Keratinocyte (primary cell): ENCODE measurements around the gene SH3PXD2B.

Source experiments
- CTCF ChIP-seq, 3 experiments: IDR thresholded peaks in 1 of 3; conservative IDR thresholded peaks in 1 of 3; optimal IDR thresholded peaks in 1 of 3; 2 replicates in 2 of 3; 3 replicates in 1 of 3; pipeline versions ENCODE3 to v1.5.1; 2011; ENCODE audit warnings: low read length in 3 of 3, mild to moderate bottlenecking in 3 of 3, moderate library complexity in 2 of 3, control low read depth in 1 of 3, inconsistent platforms in 1 of 3; ENCODE audit not compliant: insufficient read depth in 2 of 3; ENCODE audit errors: extremely low read depth in 1 of 3
- EZH2 ChIP-seq: IDR thresholded peaks from one replicate; pipeline ENCODE4 v1.6.1; 2012; ENCODE audit warnings: inconsistent platforms, mild to moderate bottlenecking, low read length, moderate library complexity

- TF ChIP-seq CTCF (optimal IDR thresholded peaks at IDR 0.05 in 1 of 3, IDR thresholded peaks at IDR 0.05 in 1 of 3, conservative IDR thresholded peaks at IDR 0.05 in 1 of 3; ENCODE audit: extremely low read depth in 1 of 3, insufficient read depth in 2 of 3, low read length in 3 of 3) (no peak), EZH2 (no peak)
Observed at GRCh38 chr5:172455087-172455381, 709 bp upstream of the SH3PXD2B start.
